Endothelial cell of umbilical vein (primary cell): ENCODE data around the gene RNF32. TPM values are rescaled to one million over a fixed set of nuclear protein-coding genes. Genes with fewer than 3 reads are reported as not detected.

Experiments used
- BruUV-seq: library from RNA; stranded (reverse); fragments of 400-500 nt; replicated peaks from 2 replicates; lab custom pipeline; 2021; lab: Mats Ljungman, UMichigan
- CTCF ChIA-PET: fragments of 300-600, 350-600 bp; sonication (Branson Sonifier 250); formaldehyde crosslinking; loops from one replicate; lab custom pipeline; 2021; ENCODE audit warnings: antibody characterized with exemption, inconsistent platforms; lab: Charles Lee
- POLR2A ChIA-PET: fragments of 300-600, 350-600 bp; sonication (Branson Sonifier 250); formaldehyde crosslinking; loops from one replicate; lab custom pipeline; 2021; ENCODE audit warnings: antibody characterized with exemption, inconsistent platforms; lab: Charles Lee
- DNase-seq: peaks from one replicate; pipeline ENCODE4 v3.0.0-alpha.2; 2011; ENCODE audit warnings: low read depth, low spot score
- FAIRE-seq: peaks from 2 replicates; lab custom pipeline; 2011; peaks lifted over from hg19 to GRCh38; lab: Jason Lieb, UNC
- H2AFZ ChIP-seq: 2 replicates; pipeline ENCODE4 v1.6.0; 2012; ENCODE audit warnings: low read depth, low read length, control low read depth, inconsistent platforms
- H3K27ac ChIP-seq: 2 replicates; pipeline ENCODE4 v1.5.1; 2011; ENCODE audit warnings: low read depth, mild to moderate bottlenecking, control low read depth, low read length, moderate library complexity; ENCODE audit not compliant: insufficient read depth
- H3K27me3 ChIP-seq, 2 experiments: 2 replicates each; pipeline versions ENCODE4 v1.6.0 to v1.6.1; 2011; ENCODE audit warnings: low read length in 2 of 2, mixed read lengths in 1 of 2; ENCODE audit not compliant: control insufficient read depth in 2 of 2, insufficient read depth in 2 of 2
- H3K36me3 ChIP-seq, 2 experiments: 2 replicates in 1 of 2; 3 replicates in 1 of 2; pipeline ENCODE4 v1.5.1; 2011; ENCODE audit warnings: low read length in 2 of 2, mild to moderate bottlenecking in 1 of 2, moderate library complexity in 1 of 2; ENCODE audit not compliant: control insufficient read depth in 2 of 2, insufficient read depth in 2 of 2; ENCODE audit errors: extremely low read depth in 1 of 2
- H3K4me1 ChIP-seq: 3 replicates; pipeline ENCODE4 v1.5.1; 2011; ENCODE audit warnings: mild to moderate bottlenecking, low read length; ENCODE audit not compliant: control insufficient read depth, insufficient read depth; ENCODE audit errors: extremely low read depth
- H3K4me2 ChIP-seq: 2 replicates; pipeline ENCODE4 v1.6.1; 2011; ENCODE audit warnings: low read length, control low read depth, mixed read lengths; ENCODE audit not compliant: insufficient read depth
- H3K4me3 ChIP-seq, 3 experiments: fragments of 200-600 bp in 1 of 3; sonication (generic), shearing (Covaris generic) in 1 of 3; replicated peaks in 1 of 3; 2 replicates each; pipeline ENCODE4 v1.5.1; 2011 to 2016; ENCODE audit warnings: control low read depth in 3 of 3, low read length in 3 of 3, mild to moderate bottlenecking in 2 of 3, inconsistent platforms in 1 of 3, low read depth in 1 of 3, moderate library complexity in 1 of 3; ENCODE audit not compliant: insufficient read depth in 1 of 3
- H3K79me2 ChIP-seq: 2 replicates; pipeline ENCODE4 v1.6.0; 2012; ENCODE audit warnings: low read length, inconsistent platforms; ENCODE audit not compliant: control insufficient read depth, insufficient read depth
- H3K9ac ChIP-seq: replicated peaks from 2 replicates; pipeline ENCODE3; 2011; ENCODE audit warnings: low read length, control low read depth; ENCODE audit not compliant: insufficient read depth; ENCODE audit errors: extremely low read depth
- H3K9me1 ChIP-seq: replicated peaks from 3 replicates; pipeline ENCODE4 v1.6.0; 2011; ENCODE audit warnings: mild to moderate bottlenecking, low read length; ENCODE audit not compliant: control insufficient read depth, insufficient read depth; ENCODE audit errors: extremely low read depth
- H3K9me3 ChIP-seq: replicated peaks from 2 replicates; pipeline ENCODE4 v1.5.1; 2012; ENCODE audit warnings: low read length, inconsistent platforms; ENCODE audit not compliant: control insufficient read depth, insufficient read depth
- H4K20me1 ChIP-seq: replicated peaks from 2 replicates; pipeline ENCODE3; 2011; ENCODE audit warnings: mild to moderate bottlenecking, low read length; ENCODE audit not compliant: control insufficient read depth, insufficient read depth; ENCODE audit errors: extremely low read depth
- CTCF ChIP-seq, 2 donors: IDR thresholded peaks; 1 replicate in 1 of 2; 2 replicates in 1 of 2; pipeline ENCODE4 v1.5.1; 2011; ENCODE audit warnings: low read length in 2 of 2, mild to moderate bottlenecking in 2 of 2, moderate library complexity in 2 of 2, control low read depth in 1 of 2, inconsistent platforms in 1 of 2, low read depth in 1 of 2; ENCODE audit not compliant: insufficient read depth in 1 of 2; ENCODE audit errors: extremely low read depth in 1 of 2
- EZH2 ChIP-seq: IDR thresholded peaks from 2 replicates; pipeline ENCODE4 v1.6.1; 2012; ENCODE audit warnings: borderline replicate concordance, low read depth, mild to moderate bottlenecking, moderate library complexity, low read length, inconsistent platforms; ENCODE audit not compliant: severe bottlenecking
- FOS ChIP-seq: IDR thresholded peaks from 2 replicates; pipeline ENCODE4 v1.6.1; 2011; ENCODE audit warnings: mild to moderate bottlenecking, low read length, moderate library complexity, borderline replicate concordance; ENCODE audit not compliant: insufficient read depth
- GATA2 ChIP-seq: IDR thresholded peaks from 2 replicates; pipeline ENCODE4 v1.7.0; 2011; ENCODE audit warnings: low read depth, mild to moderate bottlenecking, moderate library complexity, mixed read lengths, low read length; ENCODE audit not compliant: insufficient read length, insufficient read depth
- JUN ChIP-seq: IDR thresholded peaks from 2 replicates; pipeline ENCODE4 v1.6.1; 2011; ENCODE audit warnings: borderline replicate concordance, low read depth; ENCODE audit not compliant: insufficient read length, insufficient read depth
- MAX ChIP-seq: IDR thresholded peaks from 2 replicates; pipeline ENCODE4 v1.6.1; 2011; ENCODE audit not compliant: insufficient read depth, insufficient read length
- MYC ChIP-seq: IDR thresholded peaks from one replicate; pipeline ENCODE4 v1.6.1; 2011; ENCODE audit warnings: mild to moderate bottlenecking, low read depth, low read length
- POLR2A ChIP-seq: IDR thresholded peaks from 2 replicates; pipeline ENCODE4 v1.6.1; 2012; ENCODE audit warnings: low read depth, mild to moderate bottlenecking, control low read depth, low read length
- POLR2AphosphoS5 ChIP-seq: IDR thresholded peaks from 2 replicates; pipeline ENCODE4 v1.6.1; 2012; ENCODE audit warnings: low read depth, mild to moderate bottlenecking, control low read depth, low read length, moderate library complexity; ENCODE audit not compliant: insufficient read depth
- dilution Hi-C: fragments of 300-500 bp; cut with MboI; formaldehyde crosslinking; loops from one replicate; pipeline ENCODE4 v1.15.0; 2019; ENCODE audit warnings: low sequenced_read_pairs; ENCODE audit not compliant: extremely low pct_ligation_motif_present
- intact Hi-C: fragments of 100-400 bp; cut with micrococcal nuclease; formaldehyde crosslinking; loops from one replicate; pipeline ENCODE4 v1.10.0; 2022
- polyA plus RNA-seq, 4 experiments: library from polyadenylated mRNA; depleted of rRNA in 3 of 4; stranded (reverse) in 3 of 4; unstranded in 1 of 4; fragments of >200 nt; gene quantifications; 2 replicates each; pipeline versions ENCODE4 v1.2.1 to v1.2.3, GENCODE V29; 2011 to 2012; ENCODE audit warnings: missing spikeins in 1 of 4
- total RNA-seq: library from RNA; stranded (reverse); gene quantifications from 2 replicates; pipeline ENCODE4 v1.2.3, GENCODE V29; 2021

The RNF32 gene
- total and polyA plus RNA-seq, 2 donors (not counting 3 experiments of a cell fraction or from before 2014, with no cell fraction given): 0.14 TPM; not detected in 1

GRCh38 chr7:156602283-156602682, 38.3 kb upstream of the RNF32 start:
- CTCF ChIA-PET: interaction anchor here (3.0 kb wide), 1 partner anchor 8 kb away, joined by 13 read pairs; no protein-coding TSS in a partner anchor
- H3K27ac ChIP-seq: no peak overlapping the region
- FAIRE-seq: no peak
- H3K36me3 ChIP-seq: no peaks in the 10 kb centered on the region
- H3K9me3 ChIP-seq: no peaks in the 10 kb centered on the region
- dilution Hi-C loops (no loop called here), intact Hi-C loops (loop anchor here (1.0 to 10.0 kb wide), 2 partner anchors 9 to 127 kb away; no protein-coding TSS in a partner anchor)
- H3K4me3 ChIP-seq: no peak overlapping the region
- no peak overlapping the region for H2AFZ ChIP-seq
- DNase-seq: no peak
- TF ChIP-seq MYC (no peak), MAX (no peak), FOS (no peak)
- peaks cover under 1% of the 10 kb centered on the region for H3K4me1 ChIP-seq
- H4K20me1 ChIP-seq: no peaks in the 10 kb centered on the region
- H3K9ac ChIP-seq: no peak overlapping the region
- H3K27me3 ChIP-seq: no peaks in the 10 kb centered on the region
- no peaks in the 10 kb centered on the region for H3K9me1 ChIP-seq
- H3K79me2 ChIP-seq: no peaks in the 10 kb centered on the region
- no peak overlapping the region for H3K4me2 ChIP-seq
- POLR2A ChIA-PET: no interaction called here
- BruUV-seq: no TSS peak

GRCh38 chr7:156603011-156603410, 37.6 kb upstream of the RNF32 start:
- intact Hi-C loops (loop anchor here (10.0 kb wide), 1 partner anchor 128 kb away; no protein-coding TSS in a partner anchor), dilution Hi-C loops (no loop called here)
- peaks cover 5% of the 10 kb centered on the region for H3K4me1 ChIP-seq
- no peaks in the 10 kb centered on the region for H3K36me3 ChIP-seq
- FAIRE-seq: no peak
- H3K9me3 ChIP-seq: no peaks in the 10 kb centered on the region
- H3K4me2 ChIP-seq: no peak overlapping the region
- H3K27ac ChIP-seq: no peak overlapping the region
- no TSS peak for BruUV-seq
- no peak overlapping the region for H3K9ac ChIP-seq
- H3K9me1 ChIP-seq: no peaks in the 10 kb centered on the region
- ChIA-PET CTCF (interaction anchor here (3.0 kb wide), 1 partner anchor 9 kb away, joined by 13 read pairs; no protein-coding TSS in a partner anchor), POLR2A (no interaction called here)
- H4K20me1 ChIP-seq: no peaks in the 10 kb centered on the region
- no peaks in the 10 kb centered on the region for H3K79me2 ChIP-seq
- DNase-seq: no peak
- no peaks in the 10 kb centered on the region for H3K27me3 ChIP-seq
- no peak overlapping the region for H2AFZ ChIP-seq
- TF ChIP-seq POLR2AphosphoS5: no peak
- no peak for TF ChIP-seq EZH2
- no peak for TF ChIP-seq FOS
- TF ChIP-seq POLR2A: no peak
- no peak for TF ChIP-seq MAX
- no peak for TF ChIP-seq MYC
- TF ChIP-seq CTCF (IDR thresholded peaks at IDR 0.05; ENCODE audit: extremely low read depth in 1 of 2, insufficient read depth in 1 of 2, low read depth in 1 of 2, low read length in 2 of 2): no peak
- TF ChIP-seq JUN: no peak
- no peak for TF ChIP-seq GATA2
- H3K4me3 ChIP-seq: no peak overlapping the region
